ENCODE measurements around the gene BOLA1.

- TF ChIP-seq SRF (IDR thresholded peaks at IDR 0.05; ENCODE audit: low read depth), result 0 out of 2 replicates have a peak, but pooled peaks have one; percentile 33
- TF ChIP-seq CTCF (IDR thresholded peaks at IDR 0.05 in 2 of 3, conservative IDR thresholded peaks at IDR 0.05 in 1 of 3; ENCODE audit: borderline replicate concordance in 1 of 3, insufficient read depth in 1 of 3, low read depth in 2 of 3, low read length in 2 of 3), result no peak
- peak; percentile 96 for TF ChIP-seq POLR2A (IDR thresholded peaks at IDR 0.05; ENCODE audit: borderline replicate concordance, extremely low read depth, insufficient read depth, insufficient read length)
- peak; percentile 95 for TF ChIP-seq SIN3A (IDR thresholded peaks at IDR 0.05; ENCODE audit: low read depth)
- no peak for TF ChIP-seq EZH2 (IDR thresholded peaks at IDR 0.05)
- no peak for TF ChIP-seq REST (IDR thresholded peaks at IDR 0.05; ENCODE audit: low read depth)
- TF ChIP-seq MAX (IDR thresholded peaks at IDR 0.05), result peak; percentile 43
- TF ChIP-seq POLR2AphosphoS5 (IDR thresholded peaks at IDR 0.05; ENCODE audit: low read depth, low read length), result peak; percentile 73
- TF ChIP-seq ZNF274 (IDR thresholded peaks at IDR 0.05; ENCODE audit: low read depth, low read length), result no peak
These were observed 11.7 kb upstream of the BOLA1 start for GRCh38 chr1:149887456-149888246.

All from HCT116 (cell line).